ENCODE data around the gene IL1RL2. TPM values are rescaled to one million over a fixed set of nuclear protein-coding genes. Genes with fewer than 3 reads are reported as not detected.

The IL1RL2 gene
- total and polyA plus RNA-seq, 2 of the 8 experiments (the other 6 are each of a cell fraction or from before 2014, with no cell fraction given), result not detected

DNA sequence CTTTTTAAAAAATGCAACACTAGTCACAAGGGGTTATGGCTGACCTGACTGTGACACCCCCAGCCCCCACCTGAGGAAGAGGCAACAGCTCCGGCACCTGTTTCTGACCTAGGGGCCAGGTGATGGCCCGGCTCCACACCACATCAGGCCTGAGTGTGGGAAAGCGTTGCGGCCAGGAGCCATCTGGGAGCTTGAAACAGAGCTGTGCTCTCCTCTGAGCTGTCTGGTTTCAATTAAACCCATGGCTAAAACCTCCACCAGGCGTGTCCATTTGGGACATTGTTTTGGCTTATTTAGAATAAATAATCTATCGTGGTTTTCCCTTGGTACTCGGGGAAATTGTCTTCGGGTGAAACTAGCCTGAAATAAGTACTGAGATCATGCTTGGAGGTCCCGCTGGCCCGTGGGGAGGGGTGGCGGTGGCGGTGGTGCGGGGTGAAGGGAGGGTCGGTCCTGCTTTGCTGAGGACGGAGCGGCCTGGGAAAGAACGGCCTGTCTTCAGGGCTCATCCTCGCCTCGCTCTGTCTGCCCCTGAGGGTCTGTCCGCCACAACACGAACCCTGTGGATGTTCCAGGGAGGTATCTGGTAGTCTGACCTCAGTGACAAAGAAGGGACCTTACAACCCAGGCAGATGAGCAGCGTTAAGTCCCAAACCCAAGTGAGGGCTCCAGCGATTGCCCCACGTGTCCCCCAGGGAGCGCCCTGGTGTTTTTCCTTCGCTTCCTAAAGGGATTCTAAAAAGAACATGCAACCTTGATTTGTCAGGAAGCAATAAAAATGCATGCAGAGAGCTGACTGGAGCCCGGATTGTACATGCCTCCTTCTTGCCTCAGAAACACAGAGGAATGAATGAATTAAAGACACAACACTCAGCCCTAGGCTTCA is 58.7 kb downstream of the IL1RL2 start (continued):
- no peak for TF ChIP-seq TAF7 (optimal IDR thresholded peaks at IDR 0.05; ENCODE audit: borderline replicate concordance, low read depth, low read length)
- no peak for TF ChIP-seq CBX8 (IDR thresholded peaks at IDR 0.05; ENCODE audit: borderline replicate concordance, low read depth, low read length)
